ENCODE data around the gene CPTP. TPM values are rescaled to one million over a fixed set of nuclear protein-coding genes. Genes with fewer than 3 reads are reported as not detected.

The CPTP gene
- total RNA-seq, 2 donors from 2014 or later = 35.8 to 54.0 TPM

GRCh38 chr1:1296070-1297061 lies 28.2 kb upstream of the CPTP start:
- Histone ChIP-seq H3K36me3 (no peaks in the 10 kb centered on the region), H3K4me3 (no peak overlapping the region), H3K27me3 (replicated peaks; ENCODE audit: insufficient read depth) (no peaks in the 10 kb centered on the region), H3K4me1 (replicated peaks) (no peaks in the 10 kb centered on the region), H3K9me3 (no peaks in the 10 kb centered on the region), H3K27ac (no peak overlapping the region)
- no peak for DNase-seq (ENCODE audit: low spot score)
- TF ChIP-seq POLR2A (IDR thresholded peaks at IDR 0.05) = no peak
- TF ChIP-seq, protein P1, sequence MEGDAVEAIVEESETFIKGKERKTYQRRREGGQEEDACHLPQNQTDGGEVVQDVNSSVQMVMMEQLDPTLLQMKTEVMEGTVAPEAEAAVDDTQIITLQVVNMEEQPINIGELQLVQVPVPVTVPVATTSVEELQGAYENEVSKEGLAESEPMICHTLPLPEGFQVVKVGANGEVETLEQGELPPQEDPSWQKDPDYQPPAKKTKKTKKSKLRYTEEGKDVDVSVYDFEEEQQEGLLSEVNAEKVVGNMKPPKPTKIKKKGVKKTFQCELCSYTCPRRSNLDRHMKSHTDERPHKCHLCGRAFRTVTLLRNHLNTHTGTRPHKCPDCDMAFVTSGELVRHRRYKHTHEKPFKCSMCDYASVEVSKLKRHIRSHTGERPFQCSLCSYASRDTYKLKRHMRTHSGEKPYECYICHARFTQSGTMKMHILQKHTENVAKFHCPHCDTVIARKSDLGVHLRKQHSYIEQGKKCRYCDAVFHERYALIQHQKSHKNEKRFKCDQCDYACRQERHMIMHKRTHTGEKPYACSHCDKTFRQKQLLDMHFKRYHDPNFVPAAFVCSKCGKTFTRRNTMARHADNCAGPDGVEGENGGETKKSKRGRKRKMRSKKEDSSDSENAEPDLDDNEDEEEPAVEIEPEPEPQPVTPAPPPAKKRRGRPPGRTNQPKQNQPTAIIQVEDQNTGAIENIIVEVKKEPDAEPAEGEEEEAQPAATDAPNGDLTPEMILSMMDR (IDR thresholded peaks at IDR 0.05) = no peak
- TF ChIP-seq POLR2AphosphoS5 (IDR thresholded peaks at IDR 0.05) = no peak
- WGBS = 89% methylated on average over 59 of the region's 62 CpGs
- intact Hi-C loops (cut with DNase I) = no loop called here

DNA sequence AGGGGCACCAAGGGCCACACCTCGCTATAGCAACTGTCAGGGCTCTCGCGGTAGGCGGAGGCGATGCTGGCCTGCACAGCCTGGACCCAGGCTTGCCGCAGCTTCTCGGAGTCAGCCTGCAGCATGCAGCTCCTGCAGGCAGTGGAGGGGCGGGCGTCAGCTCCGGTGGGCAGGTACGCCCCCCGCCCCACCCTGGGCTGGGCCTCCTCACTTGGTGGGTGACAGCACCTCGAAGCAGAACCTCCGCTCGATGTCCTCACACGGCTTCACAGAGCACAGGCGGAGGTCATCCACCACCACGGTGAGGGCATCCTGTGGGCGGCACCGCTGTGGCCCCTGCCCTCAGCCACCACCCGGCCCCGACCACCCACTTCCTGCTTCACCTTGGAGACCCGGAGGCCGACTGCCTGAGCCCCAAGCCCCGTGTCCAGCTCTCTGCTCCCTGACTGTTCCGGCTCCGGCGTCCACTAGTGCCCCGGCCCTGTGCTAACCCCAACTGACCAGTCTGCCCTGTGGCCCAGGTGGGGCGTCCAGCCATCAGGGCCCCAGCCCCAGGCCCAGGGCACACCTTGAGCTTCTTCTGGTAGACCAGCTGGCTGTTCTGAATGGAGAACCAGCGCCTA lies 26.7 kb upstream of the CPTP start:
- H3K36me3 ChIP-seq = no peaks in the 10 kb centered on the region
- 94% methylated on average over 23 of the region's 31 CpGs for WGBS

GRCh38 chr1:1298861-1299685 lies 25.5 kb upstream of the CPTP start:
- Histone ChIP-seq H3K27me3 (replicated peaks; ENCODE audit: insufficient read depth) (no peaks in the 10 kb centered on the region), H3K27ac (no peak overlapping the region), H3K36me3 (no peaks in the 10 kb centered on the region), H3K4me3 (no peak overlapping the region), H3K4me1 (replicated peaks) (no peaks in the 10 kb centered on the region), H3K9me3 (no peaks in the 10 kb centered on the region)
- 69% methylated on average over 29 of the region's 30 CpGs for WGBS
- DNase-seq (ENCODE audit: low spot score) = no peak
- TF ChIP-seq, protein P1 (IDR thresholded peaks at IDR 0.05) = no peak
- no peak for TF ChIP-seq POLR2A (IDR thresholded peaks at IDR 0.05)
- TF ChIP-seq POLR2AphosphoS5 (IDR thresholded peaks at IDR 0.05) = no peak
- intact Hi-C loops (cut with DNase I) = no loop called here

More for the DNA sequence above, 26.7 kb upstream of the CPTP start:
- intact Hi-C loops (cut with DNase I) = no loop called here
- TF ChIP-seq POLR2AphosphoS5 (IDR thresholded peaks at IDR 0.05) (no peak), POLR2A (IDR thresholded peaks at IDR 0.05) (no peak)
- TF ChIP-seq, protein P1 (IDR thresholded peaks at IDR 0.05) = no peak
- Histone ChIP-seq H3K4me3 (no peak overlapping the region), H3K27ac (no peak overlapping the region), H3K27me3 (replicated peaks; ENCODE audit: insufficient read depth) (no peaks in the 10 kb centered on the region), H3K4me1 (replicated peaks) (no peaks in the 10 kb centered on the region), H3K9me3 (no peaks in the 10 kb centered on the region)
- DNase-seq (ENCODE audit: low spot score) = no peak

DNA sequence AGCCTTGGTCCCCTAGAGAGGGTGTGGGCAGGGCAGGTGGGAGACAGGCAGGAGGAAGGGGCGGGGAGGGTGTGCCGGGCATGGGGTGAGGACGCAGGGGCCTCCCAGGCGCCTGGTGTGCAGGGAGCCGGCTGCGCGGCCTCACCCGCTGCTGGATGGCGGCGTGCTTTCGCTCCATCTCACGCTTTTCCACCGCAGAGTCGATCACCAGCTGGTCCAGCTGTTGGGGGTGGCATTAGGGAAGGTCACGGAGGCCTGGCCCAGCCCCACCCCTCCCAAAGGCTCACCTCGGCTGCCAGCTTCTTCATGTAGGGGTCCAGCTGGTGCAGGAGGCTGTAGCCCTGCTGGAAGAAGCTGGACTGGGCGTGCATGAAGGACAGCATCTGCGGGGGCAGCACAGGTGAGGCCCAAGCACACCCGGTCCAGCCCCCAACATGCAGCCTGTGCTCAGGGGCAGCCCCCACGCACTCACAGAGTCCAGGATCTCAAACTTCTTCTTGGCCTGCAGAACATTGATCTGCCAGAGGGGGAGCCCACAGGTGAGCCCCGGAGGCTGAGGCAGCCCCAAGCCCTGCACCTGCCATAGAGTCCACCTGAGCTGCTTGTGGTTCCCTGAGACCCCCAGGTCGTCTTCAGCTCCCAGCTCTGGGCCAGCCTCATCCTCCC lies 24.8 kb upstream of the CPTP start:
- intact Hi-C loops (cut with DNase I) = no loop called here
- 87% methylated on average over 22 of the region's 22 CpGs for WGBS

More for the DNA sequence above, 24.8 kb upstream of the CPTP start:
- Histone ChIP-seq H3K4me1 (replicated peaks) (peaks cover 3% of the 10 kb centered on the region), H3K9me3 (no peaks in the 10 kb centered on the region), H3K27ac (no peak overlapping the region), H3K36me3 (no peaks in the 10 kb centered on the region), H3K27me3 (replicated peaks; ENCODE audit: insufficient read depth) (no peaks in the 10 kb centered on the region), H3K4me3 (no peak overlapping the region)
- DNase-seq (ENCODE audit: low spot score) = no peak
- no peak for TF ChIP-seq POLR2AphosphoS5 (IDR thresholded peaks at IDR 0.05)
- no peak for TF ChIP-seq POLR2A (IDR thresholded peaks at IDR 0.05)
- TF ChIP-seq, protein P1 (IDR thresholded peaks at IDR 0.05) = peak in 2 of 4 experiments; percentile 4 to 29

Data from prostate gland (tissue), 2 donors.